A549 (cell line): ENCODE measurements around the gene CFAP126.

ENCODE experiments used
- CHD2 ChIP-seq: fragments of 150-350 bp; IDR thresholded peaks from 2 replicates; pipeline ENCODE4 v1.6.1; 2014; ENCODE audit warnings: low read length; ENCODE audit not compliant: partially characterized antibody
- TF ChIP-seq, protein P1 (sequence below): fragments of >200 bp; sonication (Bioruptor Twin); formaldehyde crosslinking; IDR thresholded peaks from 3 replicates; pipeline ENCODE4 v1.5.1; 2016

DNA sequence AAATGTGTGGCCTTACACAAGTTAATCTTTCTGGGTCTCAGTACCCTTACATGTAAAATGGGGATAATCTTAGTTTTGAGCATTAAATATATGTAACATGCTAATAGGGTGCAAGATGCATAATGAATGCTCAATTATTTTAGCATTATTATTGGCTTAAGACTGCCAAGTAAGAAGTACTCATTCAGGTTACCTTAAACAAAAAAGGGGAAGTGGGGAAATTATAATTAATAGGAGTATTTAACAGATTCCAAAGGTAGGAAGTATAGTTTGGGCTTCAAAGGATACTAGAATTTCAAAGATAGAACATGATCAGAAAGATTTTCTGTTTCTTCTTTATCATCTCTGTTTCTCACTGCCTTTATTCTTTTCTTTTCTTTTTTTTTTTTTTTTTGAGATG, 5.8 kb upstream of the CFAP126 start:
- TF ChIP-seq, protein P1, sequence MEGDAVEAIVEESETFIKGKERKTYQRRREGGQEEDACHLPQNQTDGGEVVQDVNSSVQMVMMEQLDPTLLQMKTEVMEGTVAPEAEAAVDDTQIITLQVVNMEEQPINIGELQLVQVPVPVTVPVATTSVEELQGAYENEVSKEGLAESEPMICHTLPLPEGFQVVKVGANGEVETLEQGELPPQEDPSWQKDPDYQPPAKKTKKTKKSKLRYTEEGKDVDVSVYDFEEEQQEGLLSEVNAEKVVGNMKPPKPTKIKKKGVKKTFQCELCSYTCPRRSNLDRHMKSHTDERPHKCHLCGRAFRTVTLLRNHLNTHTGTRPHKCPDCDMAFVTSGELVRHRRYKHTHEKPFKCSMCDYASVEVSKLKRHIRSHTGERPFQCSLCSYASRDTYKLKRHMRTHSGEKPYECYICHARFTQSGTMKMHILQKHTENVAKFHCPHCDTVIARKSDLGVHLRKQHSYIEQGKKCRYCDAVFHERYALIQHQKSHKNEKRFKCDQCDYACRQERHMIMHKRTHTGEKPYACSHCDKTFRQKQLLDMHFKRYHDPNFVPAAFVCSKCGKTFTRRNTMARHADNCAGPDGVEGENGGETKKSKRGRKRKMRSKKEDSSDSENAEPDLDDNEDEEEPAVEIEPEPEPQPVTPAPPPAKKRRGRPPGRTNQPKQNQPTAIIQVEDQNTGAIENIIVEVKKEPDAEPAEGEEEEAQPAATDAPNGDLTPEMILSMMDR, result no peak
- no peak for TF ChIP-seq CHD2
